Gastrocnemius medialis (tissue), 4 donors: ENCODE results near the gene ARHGAP24. TPM values are rescaled to one million over a fixed set of nuclear protein-coding genes. Genes with fewer than 3 reads are reported as not detected.

Experiments
- ATAC-seq, 2 donors: fragments of 150-250 bp; one replicate each; pipeline ENCODE4 v1.9.1; 2016
- DNase-seq, 2 donors: peaks; one replicate each; pipeline ENCODE4 v3.0.0-alpha.2; 2019
- H3K27ac ChIP-seq, 4 donors: fragments of 200-600 bp; sonication (generic); 1 replicate in 1 of 4; 2 replicates in 3 of 4; pipeline ENCODE4 v1.5.1; 2016 to 2018; ENCODE audit warnings: mild to moderate bottlenecking in 2 of 4, moderate library complexity in 1 of 4
- H3K27me3 ChIP-seq, 3 donors: fragments of 200-600 bp; sonication (generic) in 2 of 3; 1 replicate in 1 of 3; 2 replicates in 2 of 3; pipeline versions ENCODE4 v1.5.1 to v1.6.0; 2016 to 2019; ENCODE audit warnings: mild to moderate bottlenecking in 1 of 3, moderate library complexity in 1 of 3
- H3K36me3 ChIP-seq, 2 donors: fragments of 200-600 bp; sonication (generic) in 1 of 2; one replicate each; pipeline ENCODE4 v1.5.1; 2017 to 2018
- H3K4me1 ChIP-seq, 2 donors: fragments of 200-600 bp; sonication (generic) in 1 of 2; one replicate each; pipeline ENCODE4 v1.5.1; 2016 to 2017; ENCODE audit warnings: mild to moderate bottlenecking in 2 of 2
- H3K4me3 ChIP-seq, 4 donors: fragments of 200-600 bp; sonication (generic) in 3 of 4; 1 replicate in 1 of 4; 2 replicates in 3 of 4; pipeline ENCODE4 v1.5.1; 2016 to 2019; ENCODE audit warnings: mild to moderate bottlenecking in 2 of 4
- H3K9me3 ChIP-seq, 3 donors: fragments of 200-600 bp; sonication (generic) in 2 of 3; 1 replicate in 1 of 3; 2 replicates in 2 of 3; pipeline ENCODE4 v1.5.1; 2016 to 2019
- CTCF ChIP-seq, 5 experiments: fragments of 450-650 bp in 3 of 5; fragments of 200-600 bp in 2 of 5; sonication (generic) in 2 of 5; IDR thresholded peaks in 4 of 5; conservative IDR thresholded peaks in 1 of 5; 1 replicate in 4 of 5; 2 replicates in 1 of 5; pipeline ENCODE4 v1.5.1; 2016 to 2019; ENCODE audit warnings: antibody characterized with exemption in 5 of 5, mild to moderate bottlenecking in 3 of 5, moderate library complexity in 3 of 5
- POLR2A ChIP-seq, 2 donors: fragments of 450-650 bp; IDR thresholded peaks; one replicate each; pipeline ENCODE4 v1.6.1; 2017; ENCODE audit warnings: antibody characterized with exemption in 2 of 2, mild to moderate bottlenecking in 2 of 2, moderate library complexity in 2 of 2
- in situ Hi-C, 4 donors: fragments of 200-750 bp; cut with MboI; loops; one replicate each; pipeline versions ENCODE4 v1.15.0 to v1.8.0; 2017; ENCODE audit warnings: low sequenced_read_pairs in 4 of 4
- intact Hi-C: fragments of 100-400 bp; cut with DNase I; formaldehyde crosslinking; loops from one replicate; pipeline ENCODE4 v1.15.1; 2023; ENCODE audit warnings: low total_unique reads
- total RNA-seq, 4 donors: library from RNA; depleted of rRNA; stranded (reverse); fragments of >200 nt; gene quantifications; one replicate each; pipeline versions ENCODE4 v1.1.0 to v1.2.3, GENCODE V29; 2016

ARHGAP24 gene
- total RNA-seq, 4 donors from 2014 or later: 2.8 to 7.8 (median 5.3) TPM

GRCh38 chr4:85773372-85773771, 298.4 kb downstream of the ARHGAP24 start:
- no peaks in the 10 kb centered on the region for H3K9me3 ChIP-seq
- no peak overlapping the region for H3K4me3 ChIP-seq
- intact Hi-C loops: no loop called here
- peaks cover 9 to 20% of the 10 kb centered on the region in 2 donors for H3K4me1 ChIP-seq
- in situ Hi-C loops: loop anchor here in 1 of 4 donors (25.0 kb wide), 1 partner anchor 636 kb away; no protein-coding TSS in a partner anchor
- no peak overlapping the region for H3K27ac ChIP-seq
- H3K36me3 ChIP-seq: no peaks in the 10 kb centered on the region
- TF ChIP-seq POLR2A (IDR thresholded peaks at IDR 0.05) (no peak), CTCF (IDR thresholded peaks at IDR 0.05 in 4 of 5, conservative IDR thresholded peaks at IDR 0.05 in 1 of 5) (no peak)
- ATAC-seq: no peak
- no peak for DNase-seq
- no peaks in the 10 kb centered on the region for H3K27me3 ChIP-seq

GRCh38 chr4:85774000-85774399, 299.1 kb downstream of the ARHGAP24 start:
- Histone ChIP-seq H3K9me3 (no peaks in the 10 kb centered on the region), H3K36me3 (no peaks in the 10 kb centered on the region), H3K27ac (no peak overlapping the region), H3K4me3 (no peak overlapping the region), H3K27me3 (no peaks in the 10 kb centered on the region), H3K4me1 (peaks cover 11 to 22% of the 10 kb centered on the region in 2 donors)
- in situ Hi-C loops (loop anchor here in 1 of 4 donors (25.0 kb wide), 1 partner anchor 637 kb away; no protein-coding TSS in a partner anchor), intact Hi-C loops (no loop called here)
- ATAC-seq: no peak
- DNase-seq: no peak
- TF ChIP-seq CTCF (IDR thresholded peaks at IDR 0.05 in 4 of 5, conservative IDR thresholded peaks at IDR 0.05 in 1 of 5) (no peak), POLR2A (IDR thresholded peaks at IDR 0.05) (no peak)

- Histone ChIP-seq H3K4me1 (peaks cover 14 to 22% of the 10 kb centered on the region in 2 donors), H3K27ac (no peak overlapping the region), H3K4me3 (no peak overlapping the region), H3K9me3 (no peaks in the 10 kb centered on the region), H3K36me3 (no peaks in the 10 kb centered on the region), H3K27me3 (no peaks in the 10 kb centered on the region)
- ATAC-seq: no peak
- DNase-seq: no peak
- intact Hi-C loops (no loop called here), in situ Hi-C loops (loop anchor here in 1 of 4 donors (25.0 kb wide), 1 partner anchor 637 kb away; no protein-coding TSS in a partner anchor)
- TF ChIP-seq CTCF (IDR thresholded peaks at IDR 0.05 in 4 of 5, conservative IDR thresholded peaks at IDR 0.05 in 1 of 5) (no peak), POLR2A (IDR thresholded peaks at IDR 0.05) (no peak)
These were observed 299.5 kb downstream of the ARHGAP24 start for GRCh38 chr4:85774489-85774888.

- no peaks in the 10 kb centered on the region for H3K27me3 ChIP-seq
- DNase-seq: no peak
- in situ Hi-C loops (loop anchor here in 1 of 4 donors (25.0 kb wide), 1 partner anchor 186 kb away; no protein-coding TSS in a partner anchor), intact Hi-C loops (no loop called here)
- ATAC-seq: no peak
- H3K36me3 ChIP-seq: no peaks in the 10 kb centered on the region
- TF ChIP-seq POLR2A (IDR thresholded peaks at IDR 0.05): no peak
- TF ChIP-seq CTCF (IDR thresholded peaks at IDR 0.05 in 4 of 5, conservative IDR thresholded peaks at IDR 0.05 in 1 of 5): no peak
- H3K27ac ChIP-seq: no peak overlapping the region
- no peaks in the 10 kb centered on the region for H3K9me3 ChIP-seq
- H3K4me1 ChIP-seq: peaks cover 16 to 22% of the 10 kb centered on the region in 2 donors
- no peak overlapping the region for H3K4me3 ChIP-seq
These were observed 301.1 kb downstream of the ARHGAP24 start for GRCh38 chr4:85776096-85776495.

GRCh38 chr4:85776579-85776978, 301.6 kb downstream of the ARHGAP24 start:
- TF ChIP-seq CTCF (IDR thresholded peaks at IDR 0.05 in 4 of 5, conservative IDR thresholded peaks at IDR 0.05 in 1 of 5) (no peak), POLR2A (IDR thresholded peaks at IDR 0.05) (no peak)
- DNase-seq (no peak), ATAC-seq (no peak)
- Histone ChIP-seq H3K36me3 (no peaks in the 10 kb centered on the region), H3K4me1 (peaks cover 17 to 22% of the 10 kb centered on the region in 2 donors), H3K27me3 (no peaks in the 10 kb centered on the region), H3K9me3 (no peaks in the 10 kb centered on the region), H3K27ac (no peak overlapping the region), H3K4me3 (no peak overlapping the region)
- in situ Hi-C loops: loop anchor here in 1 of 4 donors (25.0 kb wide), 1 partner anchor 186 kb away; no protein-coding TSS in a partner anchor
- intact Hi-C loops: no loop called here
